22Rv1 (cell line): Measurements from ENCODE around the gene ZNF81.
"Not testable (repeated sequence)": the region's sequence is repeated elsewhere in the genome, so short reads cannot be mapped to it uniquely, and the experiment has no call there.

ENCODE experiments used
- H3K27ac ChIP-seq: fragments of 450-650 bp; 2 replicates; pipeline ENCODE4 v1.5.1; 2017
- CTCF ChIP-seq: fragments of 450-650 bp; IDR thresholded peaks from 2 replicates; pipeline ENCODE4 v1.5.1; 2017; ENCODE audit warnings: mild to moderate bottlenecking
- ZFX ChIP-seq: fragments of 450-650 bp; IDR thresholded peaks from 2 replicates; pipeline ENCODE4 v1.6.1; 2017; ENCODE audit warnings: antibody characterized with exemption, borderline replicate concordance

Gene ZNF81

GRCh38 chrX:47898024-47898423 lies 61.3 kb downstream of the ZNF81 start:
- no peak overlapping the region for H3K27ac ChIP-seq
- no peak for TF ChIP-seq ZFX
- TF ChIP-seq CTCF, result no peak

- no peak overlapping the region for H3K27ac ChIP-seq
- no peak for TF ChIP-seq CTCF
- TF ChIP-seq ZFX, result no peak
Observed at GRCh38 chrX:47900833-47901232, 64.1 kb downstream of the ZNF81 start.

GRCh38 chrX:47902161-47902560 lies 65.5 kb downstream of the ZNF81 start:
- no peak for TF ChIP-seq ZFX
- no peak for TF ChIP-seq CTCF
- no peak overlapping the region for H3K27ac ChIP-seq

- H3K27ac ChIP-seq, result no peak overlapping the region
- TF ChIP-seq ZFX (no peak), CTCF (no peak)
Observed at GRCh38 chrX:47915886-47916493, 79.3 kb downstream of the ZNF81 start.

- TF ChIP-seq ZFX (no peak), CTCF (no peak)
- no peak overlapping the region for H3K27ac ChIP-seq
Observed at GRCh38 chrX:47918274-47918673, 81.6 kb downstream of the ZNF81 start.

GRCh38 chrX:47927212-47927611 lies 90.5 kb downstream of the ZNF81 start:
- H3K27ac ChIP-seq, result no peak overlapping the region
- no peak for TF ChIP-seq CTCF
- TF ChIP-seq ZFX, result no peak

GRCh38 chrX:47931970-47932369 lies 95.3 kb downstream of the ZNF81 start:
- H3K27ac ChIP-seq, result not testable (repeated sequence)

- no peak overlapping the region for H3K27ac ChIP-seq
- no peak for TF ChIP-seq ZFX
- TF ChIP-seq CTCF, result no peak
Observed at GRCh38 chrX:47933946-47934345, 97.2 kb downstream of the ZNF81 start.
